ENCODE measurements around the gene HCCS.

DNA sequence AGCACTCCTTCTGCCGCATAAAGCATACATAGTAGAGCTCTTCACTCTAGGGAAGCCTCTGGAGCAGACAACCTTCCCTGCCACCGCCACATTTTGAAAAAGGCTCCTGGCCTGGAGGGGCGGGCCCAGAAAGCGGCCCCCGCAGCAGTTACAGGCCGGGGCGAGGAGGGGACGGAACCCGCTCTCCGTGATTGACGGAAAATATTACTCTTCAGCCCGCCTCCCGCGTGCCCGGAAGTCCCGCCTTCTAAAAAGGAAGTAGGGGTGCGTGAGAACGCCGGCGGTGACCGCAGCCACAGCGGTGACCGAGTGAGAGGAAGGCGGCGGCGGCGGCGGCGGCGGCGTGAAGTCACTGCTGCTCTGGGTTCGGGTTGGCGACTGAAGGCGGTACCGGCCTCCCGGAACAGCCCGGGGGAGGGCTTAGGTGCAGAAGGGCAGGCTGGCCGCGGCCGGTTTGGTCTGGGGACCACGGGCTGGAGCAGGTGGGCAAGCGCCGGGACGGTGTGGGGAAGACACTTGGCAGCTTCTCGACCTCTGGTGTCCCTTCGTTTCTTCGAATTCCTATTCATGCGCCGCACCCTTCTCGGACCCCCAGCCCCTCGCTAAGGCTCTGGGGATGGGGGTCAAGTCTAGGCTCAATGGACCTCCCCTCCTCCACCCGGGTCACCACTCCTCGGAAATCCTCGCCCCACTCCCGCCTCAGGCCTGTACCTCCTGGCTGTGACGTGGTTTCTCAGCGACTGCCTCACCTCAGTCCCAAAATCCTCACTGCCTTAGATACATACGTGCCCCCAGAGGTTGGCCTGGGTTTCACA, at the start of gene HCCS:
- TF ChIP-seq EZH2phosphoT487 (IDR thresholded peaks at IDR 0.05; ENCODE audit: low read depth, severe bottlenecking, unreplicated experiment), result no peak
- TF ChIP-seq CTCF (IDR thresholded peaks at IDR 0.05; ENCODE audit: poor library complexity), result no peak
- no peak for TF ChIP-seq EZH2 (IDR thresholded peaks at IDR 0.05; ENCODE audit: borderline replicate concordance)

All from hepatocyte (in vitro differentiated cells).